Panc1 (cell line): ENCODE measurements around the gene IFI27L2. TPM values are rescaled to one million over a fixed set of nuclear protein-coding genes. Genes with fewer than 3 reads are reported as not detected.

Experiments
- ATAC-seq: fragments of 200-7000 bp; cut with Tn5 transposase; 2 replicates; pipeline ENCODE4 v1.9.1; 2020; ENCODE audit warnings: mild to moderate bottlenecking, moderate library complexity
- BruUV-seq: library from RNA; stranded (reverse); fragments of 400-500 nt; replicated peaks from 2 replicates; lab custom pipeline; 2021; lab: Mats Ljungman, UMichigan
- CTCF ChIA-PET: fragments of 300-600 bp; sonication (Branson Sonifier 250); formaldehyde crosslinking; loops from one replicate; lab custom pipeline; 2022; ENCODE audit warnings: antibody characterized with exemption; lab: Charles Lee
- POLR2A ChIA-PET: fragments of 300-600 bp; sonication (Branson Sonifier 250); formaldehyde crosslinking; loops from one replicate; lab custom pipeline; 2022; ENCODE audit warnings: antibody characterized with exemption; lab: Charles Lee
- DNase-seq: peaks from one replicate; pipeline ENCODE4 v3.0.0-alpha.2; 2010; ENCODE audit warnings: low read depth, low spot score
- H3K27ac ChIP-seq: 2 replicates; pipeline ENCODE4 v1.5.1; 2011; ENCODE audit warnings: mild to moderate bottlenecking, low read length, inconsistent platforms
- H3K27me3 ChIP-seq: fragments of 200-500 bp; sonication (Bioruptor generic); 2 replicates; pipeline ENCODE4 v1.6.0; 2014; ENCODE audit warnings: low read length, inconsistent platforms; ENCODE audit not compliant: control insufficient read depth, insufficient read depth
- H3K36me3 ChIP-seq: fragments of 200-500 bp; sonication (Bioruptor generic); 2 replicates; pipeline ENCODE4 v1.5.1; 2014; ENCODE audit warnings: inconsistent platforms, mild to moderate bottlenecking, low read length, moderate library complexity; ENCODE audit not compliant: control insufficient read depth, insufficient read depth
- H3K4me1 ChIP-seq: 2 replicates; pipeline ENCODE4 v1.5.1; 2011; ENCODE audit warnings: inconsistent platforms, mild to moderate bottlenecking, low read length, moderate library complexity; ENCODE audit not compliant: control insufficient read depth, insufficient read depth
- H3K4me3 ChIP-seq, 2 experiments: 2 replicates each; pipeline ENCODE4 v1.5.1; 2011 to 2012; ENCODE audit warnings: low read depth in 2 of 2, low read length in 2 of 2, mild to moderate bottlenecking in 2 of 2, inconsistent platforms in 1 of 2, moderate library complexity in 1 of 2
- H3K9me3 ChIP-seq: fragments of 200-500 bp; sonication (Bioruptor generic); 2 replicates; pipeline ENCODE4 v1.5.1; 2014; ENCODE audit warnings: low read depth, mild to moderate bottlenecking, inconsistent platforms, low read length, moderate library complexity; ENCODE audit not compliant: control insufficient read depth, insufficient read depth
- CTCF ChIP-seq: fragments of 450-650 bp; IDR thresholded peaks from 2 replicates; pipeline ENCODE4 v1.5.1; 2017; ENCODE audit warnings: mild to moderate bottlenecking
- POLR2AphosphoS5 ChIP-seq: IDR thresholded peaks from 2 replicates; pipeline ENCODE4 v1.6.1; 2012; ENCODE audit warnings: mild to moderate bottlenecking, low read depth, low read length, moderate library complexity
- REST ChIP-seq, 2 experiments: IDR thresholded peaks; 2 replicates each; pipeline ENCODE4 v1.6.1; 2011 to 2012; ENCODE audit warnings: low read depth in 2 of 2, control low read depth in 1 of 2, low read length in 1 of 2, mild to moderate bottlenecking in 1 of 2, moderate library complexity in 1 of 2; ENCODE audit not compliant: insufficient read depth in 1 of 2
- SIN3A ChIP-seq: IDR thresholded peaks from 2 replicates; pipeline ENCODE4 v1.6.1; 2012; ENCODE audit warnings: low read depth, mild to moderate bottlenecking, low read length, moderate library complexity, borderline replicate concordance; ENCODE audit not compliant: insufficient read depth
- TCF7L2 ChIP-seq: IDR thresholded peaks from 2 replicates; pipeline ENCODE4 v1.6.1; 2011; ENCODE audit warnings: mild to moderate bottlenecking, low read depth, low read length, inconsistent platforms
- in situ Hi-C: cut with HindIII; loops from 2 replicates; pipeline ENCODE4 v1.10.0; 2016; ENCODE audit warnings: low sequenced_read_pairs, low pct_unique_long_range_greater_than_20kb
- intact Hi-C: fragments of 100-400 bp; cut with micrococcal nuclease; formaldehyde crosslinking; loops from one replicate; pipeline ENCODE4 v1.10.0; 2022; ENCODE audit not compliant: unreplicated experiment
- total RNA-seq: library from RNA; stranded (reverse); gene quantifications from one replicate; pipeline ENCODE4 v1.2.1, GENCODE V29; 2021; ENCODE audit not compliant: unreplicated experiment

Gene IFI27L2
- total RNA-seq, 1 experiment from 2014 or later = 13.2 TPM

- no peak for DNase-seq
- no peak for ATAC-seq
- ChIA-PET POLR2A (no interaction called here), CTCF (no interaction called here)
- H3K27me3 ChIP-seq = no peaks in the 10 kb centered on the region
- H3K27ac ChIP-seq = no peak overlapping the region
- intact Hi-C loops = no loop called here
- no peak for TF ChIP-seq REST (IDR thresholded peaks at IDR 0.05; ENCODE audit: insufficient read depth in 1 of 2, low read depth in 2 of 2, low read length in 1 of 2)
- no peak for TF ChIP-seq TCF7L2
- no peak for TF ChIP-seq POLR2AphosphoS5
- TF ChIP-seq CTCF = no peak
- TF ChIP-seq SIN3A = no peak
- no TSS peak for BruUV-seq
- no peaks in the 10 kb centered on the region for H3K9me3 ChIP-seq
- H3K4me1 ChIP-seq = no peaks in the 10 kb centered on the region
- in situ Hi-C loops = no loop called here
- H3K4me3 ChIP-seq = no peak overlapping the region
- no peaks in the 10 kb centered on the region for H3K36me3 ChIP-seq
These were observed 40.7 kb upstream of the IFI27L2 start for GRCh38 chr14:94170136-94170535.

GRCh38 chr14:94165744-94166143, 36.3 kb upstream of the IFI27L2 start:
- in situ Hi-C loops (no loop called here), intact Hi-C loops (no loop called here)
- Histone ChIP-seq H3K4me1 (no peaks in the 10 kb centered on the region), H3K9me3 (no peaks in the 10 kb centered on the region), H3K4me3 (no peak overlapping the region), H3K36me3 (no peaks in the 10 kb centered on the region), H3K27me3 (no peaks in the 10 kb centered on the region; the same call in 1 of the 2 replicates), H3K27ac (no peak overlapping the region)
- ATAC-seq (no peak), DNase-seq (no peak)
- TF ChIP-seq CTCF = no peak
- TF ChIP-seq SIN3A = no peak
- no peak for TF ChIP-seq POLR2AphosphoS5
- no peak for TF ChIP-seq REST (IDR thresholded peaks at IDR 0.05; ENCODE audit: insufficient read depth in 1 of 2, low read depth in 2 of 2, low read length in 1 of 2)
- no peak for TF ChIP-seq TCF7L2
- ChIA-PET CTCF (no interaction called here), POLR2A (no interaction called here)
- no TSS peak for BruUV-seq
